HG03571 (cell line): ENCODE measurements around the gene HAL.
"Not testable (repeated sequence)": the region's sequence is repeated elsewhere in the genome, so short reads cannot be mapped to it uniquely, and the experiment has no call there.

Source experiments
- ATAC-seq: cut with Tn5 transposase; IDR thresholded peaks from one replicate; pipeline ENCODE4 v1.9.1; 2021; ENCODE audit not compliant: unreplicated experiment

Gene HAL

DNA sequence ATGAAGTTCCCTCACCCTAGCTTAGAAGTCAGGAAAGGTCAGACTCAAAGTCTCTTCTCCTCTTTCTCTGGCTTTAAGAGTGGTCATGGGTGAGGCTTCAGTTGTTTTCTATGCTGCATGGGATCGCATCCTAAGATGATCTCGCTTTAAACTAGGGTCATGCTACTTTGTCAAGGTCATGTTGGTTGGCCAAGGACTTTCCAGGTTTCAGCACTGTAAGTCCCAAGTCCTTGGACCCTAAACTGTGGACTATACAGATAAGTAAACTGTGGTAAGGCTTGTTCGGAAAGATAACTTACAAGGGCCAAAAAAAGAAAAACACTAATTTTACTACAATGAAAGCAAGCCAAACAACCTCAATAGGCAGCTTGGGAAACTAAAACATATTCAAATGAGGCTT, 17.4 kb downstream of the HAL start:
- no peak for ATAC-seq

DNA sequence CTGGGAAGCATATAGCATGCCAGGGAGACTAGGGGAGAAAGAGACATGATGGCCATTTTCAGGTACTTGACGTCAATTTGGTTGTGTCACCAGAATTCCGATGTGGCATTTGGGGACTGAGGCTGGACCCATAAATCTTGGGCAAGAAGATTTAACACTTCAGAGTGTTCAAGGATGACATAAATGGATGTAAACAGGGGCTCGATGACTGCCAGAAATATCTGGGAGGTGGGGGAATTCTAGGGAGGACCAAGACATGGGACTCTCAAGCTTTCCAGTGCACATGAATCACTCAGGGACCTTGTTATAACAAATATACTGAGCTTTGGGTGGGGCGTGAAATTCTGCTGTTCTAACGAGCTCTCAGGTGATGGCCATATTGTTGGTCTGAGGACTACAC, 17.8 kb downstream of the HAL start:
- no peak for ATAC-seq

- ATAC-seq = no peak
Measured at GRCh38 chr12:95977764-95978305, 18.3 kb downstream of the HAL start.

DNA sequence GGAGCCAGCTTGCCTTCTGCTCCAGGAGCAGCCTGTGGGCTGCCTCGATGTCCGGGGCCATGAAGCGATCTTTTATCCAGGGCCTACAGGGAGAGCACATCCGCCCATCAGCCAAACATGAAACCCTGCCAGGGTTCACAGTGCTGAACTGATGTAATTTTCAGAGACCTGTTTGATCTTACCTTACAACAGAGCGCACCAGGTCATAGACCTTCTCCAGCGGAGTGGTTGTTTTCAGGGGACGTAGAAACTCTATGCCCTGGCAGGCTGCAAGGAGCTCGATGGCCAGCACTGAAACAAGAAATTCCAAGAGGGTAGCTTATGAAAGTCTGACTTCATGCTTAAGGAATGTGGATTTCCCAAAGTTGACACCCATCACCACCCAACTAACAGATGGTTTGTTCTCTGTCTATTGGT, 19.7 kb downstream of the HAL start:
- ATAC-seq = no peak

GRCh38 chr12:95975491-95975890, 20.7 kb downstream of the HAL start:
- no peak for ATAC-seq

DNA sequence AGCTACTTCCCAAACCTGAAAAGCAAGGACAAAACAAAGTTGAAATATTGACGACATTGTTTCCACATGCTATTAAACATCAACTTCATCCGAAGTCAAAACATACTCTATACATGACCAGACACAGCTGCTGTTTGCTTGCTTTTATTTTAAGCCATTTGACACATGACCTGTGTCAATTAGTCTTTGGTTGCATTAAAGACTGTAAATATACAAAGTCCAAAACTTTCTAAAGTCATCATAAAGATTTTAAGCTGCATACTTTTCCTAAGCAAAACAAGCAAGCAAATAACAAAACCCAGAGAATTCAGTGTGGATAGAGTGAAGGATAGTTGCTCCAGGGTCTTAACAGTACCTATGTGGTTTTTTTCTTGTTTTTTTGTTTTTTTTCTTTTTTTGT, 21.8 kb downstream of the HAL start:
- no peak for ATAC-seq

DNA sequence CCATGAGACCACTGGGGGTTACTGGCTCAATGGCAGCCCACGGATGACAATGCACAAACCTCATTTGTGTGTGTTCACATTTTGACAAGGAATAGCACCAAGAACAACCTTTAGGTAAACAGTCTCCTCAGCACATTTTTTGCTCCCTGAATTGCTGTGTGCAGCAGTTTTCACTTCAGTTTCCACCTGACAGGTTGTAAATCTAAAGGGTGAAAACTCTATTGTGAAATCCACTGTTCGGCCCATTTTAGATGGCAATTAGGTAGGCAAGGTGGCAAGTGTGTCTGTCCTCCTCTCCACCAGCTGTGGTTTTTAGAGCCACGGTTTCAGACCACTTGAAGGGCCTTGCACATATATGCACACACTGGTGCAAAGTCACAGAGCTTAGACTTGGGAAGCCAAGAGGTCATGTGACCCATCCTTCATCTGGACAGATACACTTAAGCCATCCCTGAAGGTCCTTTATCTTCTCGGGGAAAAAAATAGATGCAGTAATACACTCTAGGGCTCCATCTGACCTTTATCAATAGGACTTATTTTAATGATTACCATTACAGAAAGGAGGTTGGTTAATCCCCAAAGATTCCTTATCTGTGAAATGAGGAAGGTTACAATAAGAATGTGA, 23.2 kb downstream of the HAL start:
- ATAC-seq = no peak

DNA sequence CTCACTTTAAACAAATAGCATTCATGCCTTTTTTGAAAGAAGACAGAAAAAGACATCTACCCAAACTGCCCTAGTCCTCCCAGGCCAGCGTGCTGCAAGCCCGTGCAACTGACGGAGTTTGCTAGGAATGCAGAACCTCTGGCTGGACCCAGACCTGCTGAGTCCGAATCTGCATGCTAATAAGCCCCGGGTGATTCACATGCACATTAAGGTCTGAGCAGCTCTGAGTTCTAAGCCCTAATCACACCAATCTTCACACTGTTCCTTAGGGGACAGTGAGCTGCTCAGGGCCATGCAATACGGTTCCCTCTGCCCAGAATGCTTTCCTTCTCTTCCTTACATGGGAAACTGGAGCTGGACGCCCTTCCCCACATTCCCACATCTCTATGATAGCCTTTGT, 25.2 kb downstream of the HAL start:
- ATAC-seq = no peak

DNA sequence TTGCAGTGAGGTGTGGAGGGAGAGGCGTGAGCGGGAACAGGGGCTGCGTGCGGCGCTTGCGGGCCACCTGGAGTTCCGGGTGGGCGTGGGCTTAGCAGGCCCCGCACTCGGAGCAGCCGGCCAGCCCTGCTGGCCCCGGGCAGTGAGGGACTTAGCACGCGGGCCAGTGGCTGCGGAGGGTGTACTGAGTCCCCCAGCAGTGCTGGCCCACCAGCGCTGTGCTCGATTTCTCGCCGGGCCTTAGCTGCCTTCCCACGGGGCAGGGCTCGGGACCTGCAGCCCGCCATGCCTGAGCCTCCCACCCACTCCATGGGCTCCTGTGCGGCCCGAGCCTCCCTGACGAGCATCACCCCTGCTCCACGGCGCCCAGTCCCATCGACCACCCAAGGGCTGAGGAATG, 27.0 kb downstream of the HAL start:
- not testable (repeated sequence) for ATAC-seq

- no peak for ATAC-seq
Measured at GRCh38 chr12:95967301-95967700, 28.8 kb downstream of the HAL start.

DNA sequence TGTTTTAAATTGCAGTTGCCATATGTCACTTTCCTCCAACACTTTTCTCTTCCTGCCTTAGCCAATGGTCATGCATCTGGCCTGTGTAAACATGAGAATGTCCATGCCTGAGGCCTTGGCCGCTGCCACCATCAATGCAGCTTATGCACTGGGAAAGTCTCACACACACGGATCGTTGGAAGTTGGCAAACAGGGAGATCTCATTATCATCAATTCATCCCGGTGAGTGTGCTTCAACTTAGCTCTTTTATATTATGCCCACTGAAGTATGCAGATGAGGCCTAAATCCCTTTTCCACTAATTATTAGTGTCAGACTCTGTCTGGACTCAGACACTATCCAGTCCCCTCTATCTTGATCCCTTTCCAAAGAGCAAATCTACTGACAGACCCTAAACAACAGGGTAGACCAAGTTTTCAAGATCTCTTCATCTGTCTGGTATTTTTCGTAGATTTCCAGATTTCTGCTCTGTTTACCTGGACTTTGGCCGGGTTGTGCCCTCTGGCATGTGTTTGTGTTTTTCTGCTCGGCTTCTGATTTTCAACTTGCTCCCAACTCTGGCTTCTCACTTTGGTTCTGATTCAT, 29.8 kb downstream of the HAL start:
- ATAC-seq = no peak

- no peak for ATAC-seq
Measured at GRCh38 chr12:95963096-95963495, 33.0 kb downstream of the HAL start.

- no peak for ATAC-seq
Measured at GRCh38 chr12:95962222-95962621, 33.9 kb downstream of the HAL start.

- no peak for ATAC-seq
Measured at GRCh38 chr12:95960241-95960640, 35.9 kb downstream of the HAL start.

DNA sequence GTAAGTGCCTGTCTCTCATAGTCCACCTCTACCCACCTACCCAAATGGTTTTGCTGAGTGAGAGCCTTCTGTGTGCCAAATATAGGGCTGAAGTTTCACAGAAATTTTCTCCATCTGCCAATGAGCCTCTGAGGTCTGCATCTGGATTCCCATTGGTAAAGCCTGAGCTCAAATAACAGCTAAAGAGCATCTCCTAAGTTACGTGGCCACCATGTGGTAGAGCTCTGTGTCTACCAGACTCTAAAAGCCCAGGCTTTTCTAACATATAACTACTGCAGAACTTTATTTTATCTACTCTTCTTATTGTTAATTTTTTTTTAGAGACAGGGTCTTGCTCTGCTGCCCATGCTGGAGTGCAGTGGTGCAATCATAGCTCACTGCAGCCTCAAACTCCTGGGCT, 37.0 kb downstream of the HAL start:
- ATAC-seq = no peak

DNA sequence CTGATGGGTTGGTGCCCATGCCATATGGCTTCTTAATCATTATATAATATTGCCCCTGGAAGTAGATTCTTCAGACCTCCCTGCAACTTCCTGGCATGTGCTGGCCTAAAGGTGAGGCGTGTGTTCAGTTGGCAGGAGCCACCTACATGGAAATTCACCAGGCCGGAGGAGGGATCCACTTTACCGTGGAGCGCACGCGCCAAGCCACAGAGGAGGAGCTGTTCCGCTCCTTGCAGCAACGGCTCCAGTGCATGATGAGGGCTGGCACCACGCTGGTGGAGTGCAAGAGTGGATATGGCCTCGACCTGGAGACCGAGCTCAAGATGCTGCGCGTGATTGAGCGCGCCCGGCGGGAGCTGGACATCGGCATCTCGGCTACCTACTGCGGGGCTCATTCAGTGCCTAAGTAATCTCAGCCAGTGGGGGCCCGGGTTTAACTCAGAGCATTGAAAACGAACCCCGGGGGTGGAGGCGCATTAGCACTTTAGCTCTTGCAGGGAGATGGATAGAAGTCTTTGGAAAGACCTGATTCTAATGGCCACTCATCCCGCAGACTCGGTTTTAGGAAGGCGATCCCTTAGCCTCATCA, 39.5 kb downstream of the HAL start:
- no peak for ATAC-seq

DNA sequence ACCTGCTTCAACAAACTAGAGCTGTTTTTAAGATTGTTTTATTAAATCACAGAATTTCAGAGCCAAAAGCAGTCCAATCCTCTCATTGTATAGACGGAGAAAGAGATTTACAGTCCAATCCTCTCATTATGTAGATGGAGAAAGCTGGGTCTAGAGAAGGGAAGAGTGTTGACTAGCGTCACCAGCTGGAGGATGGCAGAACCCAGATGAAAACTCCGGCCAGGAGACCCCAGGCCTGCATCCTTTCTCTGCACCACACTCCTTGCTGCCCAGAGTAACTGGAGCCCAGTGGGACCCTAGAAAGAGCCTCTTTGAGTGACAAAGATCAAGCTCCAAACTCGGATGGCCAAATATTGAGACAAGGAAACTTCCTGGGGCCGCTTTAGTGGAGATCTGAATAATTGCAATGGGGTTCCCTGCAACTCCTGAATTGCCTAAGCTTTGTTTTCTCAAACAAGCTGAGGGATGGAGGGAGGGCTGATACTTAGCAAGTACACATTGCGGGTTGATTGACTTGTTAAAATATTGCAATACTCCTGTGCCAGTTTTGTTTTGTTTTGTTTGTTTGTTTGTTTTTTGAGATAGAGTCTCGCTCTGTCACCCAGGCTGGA, 40.5 kb downstream of the HAL start:
- no peak for ATAC-seq

DNA sequence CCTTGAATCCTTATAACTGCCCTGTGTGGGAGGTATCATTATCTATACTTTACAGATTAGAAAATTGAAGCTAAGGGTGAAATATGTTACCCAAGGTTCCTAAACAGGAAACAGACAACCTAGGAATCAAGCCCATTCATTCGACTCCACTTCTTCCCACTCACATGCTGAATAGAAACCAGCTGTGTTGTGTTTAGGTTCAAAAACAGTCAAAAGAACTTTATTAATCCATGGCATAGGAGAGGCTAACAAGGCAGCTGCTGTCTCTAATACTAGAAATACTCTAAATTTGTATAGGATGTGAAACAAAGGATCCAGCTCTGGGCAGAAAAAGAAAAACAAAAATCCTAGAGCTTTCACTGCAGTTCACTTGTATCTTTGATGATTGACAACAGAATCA, 43.1 kb downstream of the HAL start:
- no peak for ATAC-seq

- ATAC-seq = no peak
Measured at GRCh38 chr12:95951515-95951914, 44.6 kb downstream of the HAL start.

DNA sequence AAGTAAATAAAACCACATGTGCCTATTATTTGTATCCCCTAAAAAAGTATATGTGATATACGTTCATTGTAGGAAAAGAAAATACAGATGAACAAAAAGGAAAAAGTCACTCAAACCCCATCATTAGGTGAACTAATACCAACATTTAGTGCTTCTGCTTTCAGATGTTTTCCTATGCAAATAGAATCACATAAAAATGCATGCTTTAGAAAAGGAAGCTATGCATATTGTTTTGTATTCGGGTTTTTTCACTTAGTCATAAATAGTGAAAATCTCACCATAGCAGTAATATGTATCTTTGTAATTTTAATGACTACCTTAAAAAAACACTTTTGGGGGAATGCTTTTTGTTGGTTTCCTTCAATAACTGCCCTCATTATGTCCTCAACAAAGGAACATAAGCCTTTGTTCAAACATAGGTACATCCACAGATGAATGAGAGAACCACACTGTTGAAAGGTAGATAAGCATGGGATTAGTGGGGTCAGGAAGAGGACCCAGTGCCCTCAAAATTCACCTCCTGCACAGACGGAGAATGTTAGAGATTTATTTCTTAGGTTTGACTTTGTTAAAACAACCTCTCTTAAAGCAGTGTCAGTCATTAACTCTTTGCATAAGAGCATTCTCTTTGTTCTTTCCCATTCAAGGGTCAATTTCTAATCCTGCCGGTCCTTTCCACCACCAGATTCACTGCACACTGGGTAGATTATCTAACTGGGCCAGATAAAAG, 46.5 kb downstream of the HAL start:
- ATAC-seq = no peak

DNA sequence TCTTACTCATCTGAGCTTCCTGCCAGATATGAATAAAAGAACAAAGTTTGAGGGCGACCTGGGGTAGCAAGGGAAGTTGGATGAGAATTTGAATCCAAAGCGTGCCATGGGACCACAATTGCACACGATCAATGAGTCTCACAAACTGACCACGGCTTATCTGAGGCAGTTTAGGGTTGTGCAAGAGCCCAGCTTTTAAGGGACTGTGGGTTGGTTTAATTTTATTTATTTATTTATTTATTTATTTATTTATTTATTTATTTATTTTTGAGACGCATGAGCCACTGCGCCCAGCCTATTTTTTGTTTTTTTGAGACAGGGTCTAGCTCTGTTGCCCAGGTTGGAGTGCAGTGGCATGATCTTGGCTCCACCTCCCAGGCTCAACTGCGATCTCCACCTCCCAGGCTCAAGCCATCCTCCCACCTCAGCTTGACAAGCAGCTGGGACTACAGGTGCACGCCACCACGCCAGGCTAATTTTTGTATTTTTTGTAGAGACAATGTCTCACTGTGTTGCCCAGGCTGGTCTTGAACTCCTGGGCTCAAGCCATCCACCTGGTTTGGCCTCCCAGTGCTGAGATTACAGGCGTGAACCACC, 51.9 kb downstream of the HAL start:
- ATAC-seq = no peak
